Stimulated activated CD8-positive, alpha-beta memory T cell treated with anti-CD3 and anti-CD28 coated beads, Interleukin-15, amount 100 ng/mL, for 24 hours (primary cell): ENCODE data around the gene CCRL2.

Experiments
- DNase-seq: peaks from one replicate; pipeline ENCODE4 v3.0.0-alpha.2; 2020; ENCODE audit warnings: low read depth

The CCRL2 gene

GRCh38 chr3:46406788-46407611, at the start of gene CCRL2, which contains the start of gene CCR5AS:
TSS of gene CCRL2 (plus strand) at chr3:46407259. CDS start at chr3:46408080, 821 bp downstream.
TSS of gene CCR5AS (minus strand) at chr3:46407066.
- DNase-seq, result no peak

GRCh38 chr3:46358466-46358865, 48.6 kb upstream of the CCRL2 start:
- no peak for DNase-seq

- DNase-seq, result no peak
Observed at GRCh38 chr3:46359733-46360493, 47.1 kb upstream of the CCRL2 start.

- DNase-seq, result no peak
Observed at GRCh38 chr3:46360907-46361306, 46.2 kb upstream of the CCRL2 start.

- DNase-seq, result no peak
Observed at GRCh38 chr3:46361408-46362283, 45.4 kb upstream of the CCRL2 start.

- DNase-seq, result no peak
Observed at GRCh38 chr3:46365041-46365440, 42.0 kb upstream of the CCRL2 start.

GRCh38 chr3:46365737-46366524, 41.1 kb upstream of the CCRL2 start:
- DNase-seq, result no peak

- no peak for DNase-seq
Observed at GRCh38 chr3:46367811-46368210, 39.2 kb upstream of the CCRL2 start.

GRCh38 chr3:46368569-46368968, 38.5 kb upstream of the CCRL2 start:
- DNase-seq, result no peak

- no peak for DNase-seq
Observed at GRCh38 chr3:46369151-46369550, 37.9 kb upstream of the CCRL2 start.

GRCh38 chr3:46369675-46370132, 37.4 kb upstream of the CCRL2 start:
- no peak for DNase-seq

- DNase-seq, result no peak
Observed at GRCh38 chr3:46370839-46371518, 36.1 kb upstream of the CCRL2 start, which contains the start of gene CCR5. TSS of gene CCR5 (plus strand) at chr3:46370946. CDS start at chr3:46372903, 1,957 bp downstream.

- no peak for DNase-seq
Observed at GRCh38 chr3:46371519-46372340, 35.3 kb upstream of the CCRL2 start.

- DNase-seq, result no peak
Observed at GRCh38 chr3:46372492-46373359, 34.3 kb upstream of the CCRL2 start.

GRCh38 chr3:46374755-46375154, 32.3 kb upstream of the CCRL2 start:
- DNase-seq, result no peak

- DNase-seq, result no peak
Observed at GRCh38 chr3:46375218-46375617, 31.8 kb upstream of the CCRL2 start.

GRCh38 chr3:46375814-46376213, 31.2 kb upstream of the CCRL2 start:
- no peak for DNase-seq

GRCh38 chr3:46378426-46378942, 28.6 kb upstream of the CCRL2 start:
- DNase-seq, result no peak
